Neural cell (in vitro differentiated cells): ENCODE data around the gene KIF3B. TPM values are rescaled to one million over a fixed set of nuclear protein-coding genes. Genes with fewer than 3 reads are reported as not detected.
"Not testable (repeated sequence)": the region's sequence is repeated elsewhere in the genome, so short reads cannot be mapped to it uniquely, and the experiment has no call there.

Experiments used
- H2AFZ ChIP-seq: fragments of 200-600, 300-800 bp; sonication (generic), shearing (Covaris generic); 2 replicates; pipeline ENCODE4 v1.6.0; 2014; ENCODE audit warnings: low read depth, mild to moderate bottlenecking, antibody characterized with exemption, low read length, moderate library complexity
- H3F3A ChIP-seq: fragments of 200-600 bp; shearing (Covaris generic); 2 replicates; pipeline ENCODE4 v1.6.1; 2016; ENCODE audit warnings: mild to moderate bottlenecking, moderate library complexity, mixed read lengths, antibody characterized with exemption, low read length; ENCODE audit not compliant: insufficient read depth, poor library complexity, severe bottlenecking
- H3K27ac ChIP-seq: fragments of 200-600, 300-800 bp; sonication (generic), shearing (Covaris generic); 2 replicates; pipeline ENCODE4 v1.5.1; 2014; ENCODE audit warnings: mild to moderate bottlenecking, low read length, moderate library complexity
- H3K27me3 ChIP-seq: fragments of 300-800, 200-600 bp; sonication (generic), shearing (Covaris generic); 2 replicates; pipeline ENCODE4 v1.6.0; 2014; ENCODE audit warnings: mild to moderate bottlenecking, low read depth, low read length, moderate library complexity; ENCODE audit not compliant: insufficient read depth
- H3K36me3 ChIP-seq: fragments of 300-800, 200-600 bp; sonication (generic), shearing (Covaris generic); 2 replicates; pipeline ENCODE4 v1.5.1; 2014; ENCODE audit warnings: mild to moderate bottlenecking, antibody characterized with exemption, low read length, moderate library complexity; ENCODE audit not compliant: insufficient read depth
- H3K4me2 ChIP-seq: fragments of 300-800, 200-600 bp; sonication (generic), shearing (Covaris generic); 2 replicates; pipeline ENCODE4 v1.6.0; 2014; ENCODE audit warnings: mild to moderate bottlenecking, low read length
- H3K4me3 ChIP-seq: fragments of 300-800, 200-600 bp; sonication (generic), shearing (Covaris generic); 2 replicates; pipeline ENCODE4 v1.5.1; 2014; ENCODE audit warnings: mild to moderate bottlenecking, low read length, moderate library complexity
- H3K79me2 ChIP-seq: fragments of 200-600 bp; shearing (Covaris generic); replicated peaks from 2 replicates; pipeline ENCODE4 v1.6.0; 2014; ENCODE audit warnings: mild to moderate bottlenecking, low read length, moderate library complexity; ENCODE audit not compliant: insufficient read depth
- H3K9ac ChIP-seq: fragments of 300-800, 200-600 bp; sonication (generic), shearing (Covaris generic); 2 replicates; pipeline ENCODE4 v1.6.1; 2016; ENCODE audit warnings: mild to moderate bottlenecking, low read length, mixed read lengths
- H3K9me2 ChIP-seq: fragments of 200-600 bp; shearing (Covaris generic); 2 replicates; pipeline ENCODE4 v1.6.1; 2016; ENCODE audit warnings: mild to moderate bottlenecking, low read length, mixed read lengths; ENCODE audit not compliant: insufficient read depth
- H3K9me3 ChIP-seq: fragments of 200-600, 300-800 bp; sonication (generic), shearing (Covaris generic); 2 replicates; pipeline ENCODE4 v1.6.1; 2016; ENCODE audit warnings: mild to moderate bottlenecking, mixed run types, low read length, moderate library complexity, mixed read lengths
- H4K20me1 ChIP-seq: fragments of 200-600 bp; shearing (Covaris generic); 2 replicates; pipeline ENCODE4 v1.6.1; 2016; ENCODE audit warnings: mild to moderate bottlenecking, mixed run types; ENCODE audit not compliant: insufficient read depth
- EP300 ChIP-seq: fragments of 450-650 bp; conservative IDR thresholded peaks from 2 replicates; pipeline ENCODE4 v1.6.1; 2014; ENCODE audit warnings: antibody characterized with exemption, mild to moderate bottlenecking, moderate library complexity; ENCODE audit not compliant: poor library complexity, severe bottlenecking
- EZH2 ChIP-seq: fragments of 200-600, 300-800 bp; shearing (Covaris generic), sonication (generic); IDR thresholded peaks from 2 replicates; pipeline ENCODE4 v1.6.1; 2014; ENCODE audit warnings: antibody characterized with exemption, low read length, borderline replicate concordance, mild to moderate bottlenecking; ENCODE audit not compliant: insufficient read depth, poor library complexity, severe bottlenecking
- MXI1 ChIP-seq: fragments of 450-650 bp; conservative IDR thresholded peaks from 2 replicates; pipeline ENCODE4 v1.6.1; 2014; ENCODE audit warnings: antibody characterized with exemption, mild to moderate bottlenecking; ENCODE audit not compliant: poor library complexity, severe bottlenecking
- POLR2AphosphoS5 ChIP-seq: IDR thresholded peaks from 2 replicates; pipeline ENCODE4 v1.6.1; 2012
- RAD21 ChIP-seq: fragments of 450-650 bp; conservative IDR thresholded peaks from 2 replicates; pipeline ENCODE4 v1.6.1; 2014; ENCODE audit warnings: antibody characterized with exemption, mild to moderate bottlenecking, moderate library complexity
- REST ChIP-seq: IDR thresholded peaks from 2 replicates; pipeline ENCODE4 v1.6.1; 2012; ENCODE audit warnings: borderline replicate concordance
- SMC3 ChIP-seq: fragments of 450-650 bp; conservative IDR thresholded peaks from 2 replicates; pipeline ENCODE4 v1.6.1; 2014; ENCODE audit warnings: antibody characterized with exemption, mild to moderate bottlenecking, moderate library complexity; ENCODE audit not compliant: poor library complexity
- TAF1 ChIP-seq: IDR thresholded peaks from 2 replicates; pipeline ENCODE4 v1.6.1; 2012; ENCODE audit warnings: low read depth
- polyA plus RNA-seq: library from polyadenylated mRNA; depleted of rRNA; stranded (reverse); fragments of >200 nt; gene quantifications from 2 replicates; pipeline ENCODE4 v1.2.3, GENCODE V29; 2014
- TF ChIP-seq, protein P1 (sequence below): fragments of 450-650 bp; IDR thresholded peaks from 2 replicates; pipeline ENCODE4 v1.5.1; 2014; ENCODE audit warnings: antibody characterized with exemption, mild to moderate bottlenecking, moderate library complexity; ENCODE audit not compliant: poor library complexity, severe bottlenecking

Gene KIF3B
- polyA plus RNA-seq, 1 donor from 2014 or later = 49.4 TPM

DNA sequence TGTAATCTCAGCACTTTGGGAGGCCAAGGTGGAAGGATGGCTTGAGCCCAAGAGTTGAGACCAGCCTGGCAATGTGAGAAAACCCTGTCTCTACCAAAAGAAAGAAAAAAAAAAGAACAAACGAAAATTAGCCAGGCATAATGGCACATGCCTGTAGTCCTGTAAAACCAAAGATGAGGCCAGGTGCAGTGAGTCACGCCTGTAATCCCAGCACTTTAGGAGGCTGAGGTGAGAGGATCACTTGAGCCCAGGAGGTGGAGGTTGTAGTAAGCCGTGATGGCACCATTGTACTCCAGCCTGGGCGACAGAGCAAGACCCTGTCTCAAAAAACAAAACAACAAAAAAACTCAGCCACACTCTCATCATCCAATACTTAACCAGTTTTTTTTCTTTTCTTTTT, 32.5 kb upstream of the KIF3B start:
- no peak overlapping the region for H3K9ac ChIP-seq
- no peak overlapping the region for H3K4me2 ChIP-seq
- H3K4me3 ChIP-seq = no peak overlapping the region
- no peak overlapping the region for H2AFZ ChIP-seq
- TF ChIP-seq EP300 = no peak
- TF ChIP-seq SMC3 = no peak
- no peak for TF ChIP-seq TAF1
- TF ChIP-seq, protein P1, sequence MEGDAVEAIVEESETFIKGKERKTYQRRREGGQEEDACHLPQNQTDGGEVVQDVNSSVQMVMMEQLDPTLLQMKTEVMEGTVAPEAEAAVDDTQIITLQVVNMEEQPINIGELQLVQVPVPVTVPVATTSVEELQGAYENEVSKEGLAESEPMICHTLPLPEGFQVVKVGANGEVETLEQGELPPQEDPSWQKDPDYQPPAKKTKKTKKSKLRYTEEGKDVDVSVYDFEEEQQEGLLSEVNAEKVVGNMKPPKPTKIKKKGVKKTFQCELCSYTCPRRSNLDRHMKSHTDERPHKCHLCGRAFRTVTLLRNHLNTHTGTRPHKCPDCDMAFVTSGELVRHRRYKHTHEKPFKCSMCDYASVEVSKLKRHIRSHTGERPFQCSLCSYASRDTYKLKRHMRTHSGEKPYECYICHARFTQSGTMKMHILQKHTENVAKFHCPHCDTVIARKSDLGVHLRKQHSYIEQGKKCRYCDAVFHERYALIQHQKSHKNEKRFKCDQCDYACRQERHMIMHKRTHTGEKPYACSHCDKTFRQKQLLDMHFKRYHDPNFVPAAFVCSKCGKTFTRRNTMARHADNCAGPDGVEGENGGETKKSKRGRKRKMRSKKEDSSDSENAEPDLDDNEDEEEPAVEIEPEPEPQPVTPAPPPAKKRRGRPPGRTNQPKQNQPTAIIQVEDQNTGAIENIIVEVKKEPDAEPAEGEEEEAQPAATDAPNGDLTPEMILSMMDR = no peak
- TF ChIP-seq POLR2AphosphoS5 = no peak
- no peak for TF ChIP-seq RAD21
- TF ChIP-seq MXI1 = no peak
- no peak for TF ChIP-seq REST
- TF ChIP-seq EZH2 = no peak
- H3K27ac ChIP-seq = no peak overlapping the region
- no peaks in the 10 kb centered on the region for H3K9me3 ChIP-seq
- no peaks in the 10 kb centered on the region for H3F3A ChIP-seq
- H3K36me3 ChIP-seq = no peaks in the 10 kb centered on the region
- no peaks in the 10 kb centered on the region for H4K20me1 ChIP-seq
- no peaks in the 10 kb centered on the region for H3K79me2 ChIP-seq
- H3K27me3 ChIP-seq = no peaks in the 10 kb centered on the region
- no peaks in the 10 kb centered on the region for H3K9me2 ChIP-seq

DNA sequence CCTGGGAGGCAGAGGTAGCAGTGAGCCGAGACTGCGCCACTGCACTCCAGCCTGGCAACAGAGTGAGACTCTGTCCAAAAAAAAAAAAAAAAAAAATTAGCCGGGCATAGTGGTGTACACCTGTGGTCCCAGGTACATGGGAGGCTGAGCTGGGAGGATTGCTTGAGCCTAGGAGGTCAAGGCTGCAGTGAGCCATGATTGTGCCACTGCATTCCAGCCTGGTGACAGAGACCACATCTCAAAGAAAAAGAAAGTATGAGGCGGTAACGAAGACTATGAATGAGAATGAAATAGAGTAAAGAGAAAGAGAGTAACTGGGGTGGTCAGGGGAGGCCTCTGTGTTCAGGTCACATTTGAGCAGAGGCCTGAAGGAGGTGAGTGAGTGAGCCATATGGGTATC, 31.2 kb upstream of the KIF3B start:
- H3K4me3 ChIP-seq, H2AFZ ChIP-seq, H3K27me3 ChIP-seq, H3K36me3 ChIP-seq, H3F3A ChIP-seq, H3K9me2 ChIP-seq, H4K20me1 ChIP-seq, H3K27ac ChIP-seq, H3K79me2 ChIP-seq, H3K9me3 ChIP-seq, H3K4me2 ChIP-seq, H3K9ac ChIP-seq: not testable (repeated sequence)

DNA sequence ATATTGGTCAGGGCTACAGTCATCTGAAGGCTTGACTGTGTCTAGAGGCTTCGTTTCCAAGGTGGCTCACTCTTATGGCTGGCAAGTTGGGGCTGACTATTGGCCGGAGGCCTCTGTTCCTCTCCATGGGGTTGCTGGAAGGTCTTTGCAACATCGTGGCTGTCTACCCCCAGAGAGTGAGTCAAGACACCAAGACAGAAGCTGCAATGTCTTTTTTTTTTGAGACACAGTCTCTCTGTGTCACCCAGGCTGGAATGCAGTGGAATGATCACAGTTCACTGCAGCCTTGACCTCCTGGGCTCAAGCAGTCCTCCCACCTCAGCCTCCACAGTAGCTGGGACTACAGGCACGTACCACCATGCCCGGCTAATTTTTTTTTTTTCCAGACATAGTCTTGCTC, 29.4 kb upstream of the KIF3B start:
- TF ChIP-seq MXI1 (no peak), POLR2AphosphoS5 (no peak), TAF1 (no peak)
- no peaks in the 10 kb centered on the region for H3F3A ChIP-seq
- H3K9ac ChIP-seq = no peak overlapping the region
- H3K27ac ChIP-seq = no peak overlapping the region
- H3K36me3 ChIP-seq = no peaks in the 10 kb centered on the region
- no peak overlapping the region for H3K4me3 ChIP-seq
- no peaks in the 10 kb centered on the region for H3K9me3 ChIP-seq
- no peaks in the 10 kb centered on the region for H3K27me3 ChIP-seq
- no peaks in the 10 kb centered on the region for H3K9me2 ChIP-seq
- H3K79me2 ChIP-seq = no peaks in the 10 kb centered on the region
- H3K4me2 ChIP-seq = no peak overlapping the region
- H2AFZ ChIP-seq = no peak overlapping the region
- H4K20me1 ChIP-seq = no peaks in the 10 kb centered on the region
